Gastrocnemius medialis (tissue), 4 donors: Measurements from ENCODE around the gene ENTPD7. TPM values are rescaled to one million over a fixed set of nuclear protein-coding genes. Genes with fewer than 3 reads are reported as not detected.

Experiments
- ATAC-seq, 2 donors: fragments of 150-250 bp; one replicate each; pipeline ENCODE4 v1.9.1; 2016
- DNase-seq, 2 donors: peaks; one replicate each; pipeline ENCODE4 v3.0.0-alpha.2; 2019
- H3K27ac ChIP-seq, 4 donors: fragments of 200-600 bp; sonication (generic); 1 replicate in 1 of 4; 2 replicates in 3 of 4; pipeline ENCODE4 v1.5.1; 2016 to 2018; ENCODE audit warnings: mild to moderate bottlenecking in 2 of 4, moderate library complexity in 1 of 4
- H3K27me3 ChIP-seq, 3 donors: fragments of 200-600 bp; sonication (generic) in 2 of 3; 1 replicate in 1 of 3; 2 replicates in 2 of 3; pipeline versions ENCODE4 v1.5.1 to v1.6.0; 2016 to 2019; ENCODE audit warnings: mild to moderate bottlenecking in 1 of 3, moderate library complexity in 1 of 3
- H3K36me3 ChIP-seq, 2 donors: fragments of 200-600 bp; sonication (generic) in 1 of 2; one replicate each; pipeline ENCODE4 v1.5.1; 2017 to 2018
- H3K4me1 ChIP-seq, 2 donors: fragments of 200-600 bp; sonication (generic) in 1 of 2; one replicate each; pipeline ENCODE4 v1.5.1; 2016 to 2017; ENCODE audit warnings: mild to moderate bottlenecking in 2 of 2
- H3K4me3 ChIP-seq, 4 donors: fragments of 200-600 bp; sonication (generic) in 3 of 4; 1 replicate in 1 of 4; 2 replicates in 3 of 4; pipeline ENCODE4 v1.5.1; 2016 to 2019; ENCODE audit warnings: mild to moderate bottlenecking in 2 of 4
- H3K9me3 ChIP-seq, 3 donors: fragments of 200-600 bp; sonication (generic) in 2 of 3; 1 replicate in 1 of 3; 2 replicates in 2 of 3; pipeline ENCODE4 v1.5.1; 2016 to 2019
- POLR2A ChIP-seq, 2 donors: fragments of 450-650 bp; IDR thresholded peaks; one replicate each; pipeline ENCODE4 v1.6.1; 2017; ENCODE audit warnings: antibody characterized with exemption in 2 of 2, mild to moderate bottlenecking in 2 of 2, moderate library complexity in 2 of 2
- in situ Hi-C, 4 donors: fragments of 200-750 bp; cut with MboI; loops; one replicate each; pipeline versions ENCODE4 v1.15.0 to v1.8.0; 2017; ENCODE audit warnings: low sequenced_read_pairs in 4 of 4
- intact Hi-C: fragments of 100-400 bp; cut with DNase I; formaldehyde crosslinking; loops from one replicate; pipeline ENCODE4 v1.15.1; 2023; ENCODE audit warnings: low total_unique reads
- total RNA-seq, 4 donors: library from RNA; depleted of rRNA; stranded (reverse); fragments of >200 nt; gene quantifications; one replicate each; pipeline versions ENCODE4 v1.1.0 to v1.2.3, GENCODE V29; 2016
- TF ChIP-seq, protein P1 (sequence below), 5 experiments: fragments of 450-650 bp in 3 of 5; fragments of 200-600 bp in 2 of 5; sonication (generic) in 2 of 5; IDR thresholded peaks in 4 of 5; conservative IDR thresholded peaks in 1 of 5; 1 replicate in 4 of 5; 2 replicates in 1 of 5; pipeline ENCODE4 v1.5.1; 2016 to 2019; ENCODE audit warnings: antibody characterized with exemption in 5 of 5, mild to moderate bottlenecking in 3 of 5, moderate library complexity in 3 of 5

Gene ENTPD7
- total RNA-seq, 4 donors from 2014 or later: 0.32 to 1.1 (median 0.76) TPM

DNA sequence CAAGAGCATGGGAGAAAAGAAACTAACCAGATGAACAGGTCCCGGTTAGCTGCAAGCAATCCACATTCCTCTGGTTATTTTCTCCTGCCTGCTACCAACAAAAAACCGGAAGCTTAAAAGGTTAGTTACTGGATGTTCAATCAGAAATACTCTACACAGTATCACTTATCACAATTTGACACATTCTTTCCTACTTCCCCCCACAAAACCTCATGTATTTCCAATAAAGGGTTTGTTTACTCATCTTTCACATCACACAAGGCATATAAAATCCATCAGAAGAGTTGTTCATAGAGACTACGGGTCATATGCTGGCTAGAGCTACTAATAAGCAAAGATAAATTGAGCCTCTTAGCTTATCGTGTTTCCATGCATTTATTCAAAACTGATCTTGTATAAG is 43.9 kb upstream of the ENTPD7 start:
- Histone ChIP-seq H3K9me3 (no peaks in the 10 kb centered on the region), H3K36me3 (peaks cover 0 to 19% of the 10 kb centered on the region in 2 donors), H3K4me1 (peaks cover 30 to 36% of the 10 kb centered on the region in 2 donors), H3K27ac (no peak overlapping the region), H3K4me3 (no peak overlapping the region), H3K27me3 (no peaks in the 10 kb centered on the region)
- DNase-seq: no peak
- intact Hi-C loops: loop anchor here (5.0 kb wide), 1 partner anchor 757 kb away; no protein-coding TSS in a partner anchor
- in situ Hi-C loops: loop anchor here (5.0 to 10.0 kb wide), 4 partner anchors 99 to 221 kb away; partner anchors contain the start of gene GOT1 (in 3 of the 4)
- TF ChIP-seq, protein P1, sequence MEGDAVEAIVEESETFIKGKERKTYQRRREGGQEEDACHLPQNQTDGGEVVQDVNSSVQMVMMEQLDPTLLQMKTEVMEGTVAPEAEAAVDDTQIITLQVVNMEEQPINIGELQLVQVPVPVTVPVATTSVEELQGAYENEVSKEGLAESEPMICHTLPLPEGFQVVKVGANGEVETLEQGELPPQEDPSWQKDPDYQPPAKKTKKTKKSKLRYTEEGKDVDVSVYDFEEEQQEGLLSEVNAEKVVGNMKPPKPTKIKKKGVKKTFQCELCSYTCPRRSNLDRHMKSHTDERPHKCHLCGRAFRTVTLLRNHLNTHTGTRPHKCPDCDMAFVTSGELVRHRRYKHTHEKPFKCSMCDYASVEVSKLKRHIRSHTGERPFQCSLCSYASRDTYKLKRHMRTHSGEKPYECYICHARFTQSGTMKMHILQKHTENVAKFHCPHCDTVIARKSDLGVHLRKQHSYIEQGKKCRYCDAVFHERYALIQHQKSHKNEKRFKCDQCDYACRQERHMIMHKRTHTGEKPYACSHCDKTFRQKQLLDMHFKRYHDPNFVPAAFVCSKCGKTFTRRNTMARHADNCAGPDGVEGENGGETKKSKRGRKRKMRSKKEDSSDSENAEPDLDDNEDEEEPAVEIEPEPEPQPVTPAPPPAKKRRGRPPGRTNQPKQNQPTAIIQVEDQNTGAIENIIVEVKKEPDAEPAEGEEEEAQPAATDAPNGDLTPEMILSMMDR (IDR thresholded peaks at IDR 0.05 in 4 of 5, conservative IDR thresholded peaks at IDR 0.05 in 1 of 5): no peak
- TF ChIP-seq POLR2A (IDR thresholded peaks at IDR 0.05): no peak
- no peak for ATAC-seq

DNA sequence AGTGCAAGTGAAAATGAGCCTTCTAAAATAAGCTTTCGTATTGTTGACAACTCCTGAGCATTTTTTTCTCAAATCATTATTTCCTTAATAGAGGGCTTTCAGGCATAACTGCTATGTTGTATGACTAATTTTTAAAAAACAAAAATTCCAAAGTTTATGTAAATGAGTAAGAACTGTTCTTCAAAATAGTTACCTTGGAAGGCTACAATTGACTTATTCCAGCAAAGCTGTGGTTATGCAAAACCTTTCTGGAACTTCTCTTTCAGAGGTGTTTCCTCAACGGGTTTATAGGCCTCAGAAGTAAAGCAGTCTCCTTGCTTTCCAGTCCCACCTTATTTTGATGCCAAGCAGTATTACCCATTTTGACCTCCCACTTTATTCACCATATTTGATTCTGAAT is 41.6 kb upstream of the ENTPD7 start:
- Histone ChIP-seq H3K9me3 (no peaks in the 10 kb centered on the region), H3K4me3 (peak overlapping the region in 3 of 4 donors; percentile 65 to 88 (median 81)), H3K27me3 (no peaks in the 10 kb centered on the region), H3K27ac (peak overlapping the region in 2 of 4 donors; percentile 88 to 97), H3K36me3 (peaks cover 0 to 9% of the 10 kb centered on the region in 2 donors), H3K4me1 (peaks cover 39 to 43% of the 10 kb centered on the region in 2 donors)
- intact Hi-C loops (loop anchor here (5.0 kb wide), 1 partner anchor 755 kb away; no protein-coding TSS in a partner anchor), in situ Hi-C loops (loop anchor here (5.0 to 10.0 kb wide), 4 partner anchors 97 to 223 kb away; partner anchors contain the start of gene GOT1 (in 3 of the 4))
- TF ChIP-seq, protein P1 (IDR thresholded peaks at IDR 0.05 in 4 of 5, conservative IDR thresholded peaks at IDR 0.05 in 1 of 5): no peak
- TF ChIP-seq POLR2A (IDR thresholded peaks at IDR 0.05): no peak
- DNase-seq: no peak
- no peak for ATAC-seq

DNA sequence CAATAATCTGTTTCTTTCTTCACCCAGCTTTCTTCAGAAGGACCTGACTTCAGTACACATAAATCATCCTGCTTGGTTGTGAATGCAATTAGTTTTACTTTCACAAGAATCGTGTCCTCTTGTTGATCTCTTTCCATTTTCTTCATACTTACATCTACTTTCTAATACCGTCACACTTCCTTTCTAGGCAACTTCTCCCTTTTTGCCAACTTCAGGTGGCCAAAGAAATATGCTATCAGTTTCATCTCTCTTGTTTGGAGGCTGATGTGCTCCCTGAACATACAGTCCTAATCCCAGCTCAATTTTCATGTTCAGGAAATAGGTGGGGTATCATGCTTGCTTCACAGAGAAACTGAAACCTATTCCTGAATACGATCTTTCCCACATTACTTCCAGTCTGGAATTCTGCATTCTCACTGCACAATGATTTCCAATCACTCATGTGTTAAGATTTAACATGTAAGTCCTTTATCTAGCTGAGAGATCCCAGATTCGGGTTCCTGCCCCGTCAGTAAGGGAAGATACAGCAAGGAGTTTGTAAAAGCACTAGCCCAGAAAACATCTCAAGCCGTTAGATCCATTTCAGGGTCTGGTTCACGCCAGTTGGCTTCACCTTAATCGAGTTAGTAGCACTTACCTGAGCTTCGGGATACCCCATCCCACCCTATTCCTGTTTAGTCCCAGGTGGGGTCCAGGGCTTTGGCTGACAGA is 40.1 kb upstream of the ENTPD7 start:
- Histone ChIP-seq H3K27me3 (no peaks in the 10 kb centered on the region), H3K36me3 (no peaks in the 10 kb centered on the region), H3K4me1 (peaks cover 39 to 43% of the 10 kb centered on the region in 2 donors), H3K27ac (peak overlapping the region; percentile 88 to 97 (median 96)), H3K4me3 (peak overlapping the region; percentile 65 to 88 (median 80)), H3K9me3 (no peaks in the 10 kb centered on the region)
- in situ Hi-C loops (loop anchor here (5.0 to 10.0 kb wide), 4 partner anchors 96 to 224 kb away; partner anchors contain the start of gene GOT1 (in 3 of the 4)), intact Hi-C loops (loop anchor here (5.0 kb wide), 1 partner anchor 753 kb away; no protein-coding TSS in a partner anchor)
- ATAC-seq (no peak), DNase-seq (no peak)
- TF ChIP-seq, protein P1 (IDR thresholded peaks at IDR 0.05 in 4 of 5, conservative IDR thresholded peaks at IDR 0.05 in 1 of 5): no peak
- TF ChIP-seq POLR2A (IDR thresholded peaks at IDR 0.05): no peak

DNA sequence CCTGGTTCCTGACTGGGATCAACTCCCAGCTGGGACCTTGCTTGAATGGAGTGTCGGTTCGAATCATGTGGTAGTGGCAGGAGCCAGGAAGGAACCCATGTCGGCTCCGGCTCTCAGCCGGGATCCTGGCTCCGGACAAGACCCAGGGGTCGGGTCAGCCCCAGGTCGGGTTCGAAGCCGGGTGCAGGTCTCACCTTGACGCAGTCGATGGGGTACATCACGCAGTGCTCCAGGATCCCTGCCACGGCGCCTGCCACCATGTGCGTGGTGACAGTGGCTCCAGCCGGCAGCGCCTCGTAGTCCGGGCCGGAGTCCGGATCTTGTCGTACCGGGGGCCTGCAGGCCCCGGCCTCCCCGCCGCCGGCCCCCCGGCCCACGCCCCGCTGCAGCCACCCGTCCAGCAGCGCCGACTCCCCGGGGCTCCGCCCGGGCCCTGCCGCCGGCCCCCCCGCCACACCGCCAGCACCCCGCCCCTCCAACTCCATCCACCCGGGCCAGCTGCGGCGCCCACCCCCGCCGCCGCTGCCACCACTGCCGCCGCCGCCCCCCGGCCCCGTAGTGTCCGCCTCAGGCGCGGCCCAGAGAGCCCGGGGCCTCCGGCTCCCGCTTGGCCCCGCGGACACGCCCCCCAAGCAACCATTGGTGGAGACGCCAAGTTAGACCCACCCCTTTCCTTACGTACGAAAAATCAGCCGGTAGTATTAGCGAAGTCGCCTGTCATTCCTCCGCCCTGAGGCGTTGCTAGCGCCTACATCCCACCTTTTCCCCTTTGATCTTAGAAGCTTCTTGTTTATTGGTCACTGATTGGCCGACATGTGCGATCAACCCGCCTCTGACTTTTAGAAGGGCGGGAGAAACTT is 39.2 kb upstream of the ENTPD7 start, which contains the start of gene SLC25A28:
Gene SLC25A28, minus strand, starts transcription at position 589 of the 860 bp plus-strand sequence. Its CDS starts 104 bp downstream, at position 485.
- H3K4me1 ChIP-seq: peaks cover 39 to 43% of the 10 kb centered on the region in 2 donors
- ATAC-seq: peak; percentile 0 to 93
- no peaks in the 10 kb centered on the region for H3K36me3 ChIP-seq
- H3K9me3 ChIP-seq: no peaks in the 10 kb centered on the region
- TF ChIP-seq POLR2A (IDR thresholded peaks at IDR 0.05): no peak
- TF ChIP-seq, protein P1 (IDR thresholded peaks at IDR 0.05 in 4 of 5, conservative IDR thresholded peaks at IDR 0.05 in 1 of 5): no peak
- no peaks in the 10 kb centered on the region for H3K27me3 ChIP-seq
- intact Hi-C loops: loop anchor here (5.0 to 10.0 kb wide), 3 partner anchors 112 to 1295 kb away; partner anchors contain the start of genes COX15, CUTC and SLF2
- H3K27ac ChIP-seq: peak within 1 kb of the TSS; percentile 91 to 97 (median 96)
- peak; percentile 97 to 98 for DNase-seq
- H3K4me3 ChIP-seq: peak within 1 kb of the TSS; percentile 71 to 88 (median 80)
- in situ Hi-C loops: loop anchor here (5.0 to 10.0 kb wide), 4 partner anchors 95 to 225 kb away; partner anchors contain the start of gene GOT1 (in 3 of the 4)
